Forelimb muscle (tissue), 1 donor: ENCODE measurements around the gene RAB40AL. TPM values are rescaled to one million over a fixed set of nuclear protein-coding genes. Genes with fewer than 3 reads are reported as not detected.

Experiments
- DNase-seq: peaks from one replicate; pipeline ENCODE4 v3.0.0-alpha.2; 2013; ENCODE audit warnings: low read depth
- polyA plus RNA-seq: library from polyadenylated mRNA; unstranded; fragments of 120-200 nt; gene quantifications from one replicate; pipeline ENCODE4 v1.2.1, GENCODE V29; 2013; ENCODE audit not compliant: insufficient read length

RAB40AL gene
- polyA plus RNA-seq, 1 donor = not detected

GRCh38 chrX:102979536-102979935 is 42.5 kb downstream of the RAB40AL start:
- DNase-seq = no peak

GRCh38 chrX:102983205-102983604 is 46.1 kb downstream of the RAB40AL start:
- DNase-seq = no peak

- DNase-seq = no peak
Measured at GRCh38 chrX:102985192-102985591, 48.1 kb downstream of the RAB40AL start.

Other genes with a start within 250 kb of the RAB40AL start
- 15.5 TPM for gene GPRASP2, start 224.8 kb upstream of the RAB40AL start, polyA plus RNA-seq
- 7.0 TPM for gene GPRASP3, start 216.5 kb upstream of the RAB40AL start, polyA plus RNA-seq
- 2.7 TPM for gene BEX1, start 126.9 kb downstream of the RAB40AL start, polyA plus RNA-seq
- gene NXF3, start 155.9 kb downstream of the RAB40AL start, polyA plus RNA-seq = not detected